Calu3 (cell line): ENCODE results near the gene FNDC4. TPM values are rescaled to one million over a fixed set of nuclear protein-coding genes. Genes with fewer than 3 reads are reported as not detected.

Source experiments
- BruUV-seq: library from RNA; stranded (reverse); fragments of 400-500 nt; replicated peaks from 2 replicates; lab custom pipeline; 2021; lab: Mats Ljungman, UMichigan
- CTCF ChIA-PET: fragments of 300-600 bp; sonication (Branson Sonifier 250); formaldehyde crosslinking; loops from one replicate; lab custom pipeline; 2022; ENCODE audit warnings: antibody characterized with exemption; lab: Charles Lee
- DNase-seq: peaks from one replicate; pipeline ENCODE4 v3.0.0; 2022
- H3K27ac Mint-ChIP-seq: one replicate; pipeline ENCODE4 v1.8.0; 2022; ENCODE audit warnings: mixed read lengths; ENCODE audit not compliant: unreplicated experiment
- H3K27me3 Mint-ChIP-seq: one replicate; pipeline ENCODE4 v1.8.0; 2022; ENCODE audit warnings: mixed read lengths; ENCODE audit not compliant: unreplicated experiment
- H3K36me3 Mint-ChIP-seq: one replicate; pipeline ENCODE4 v1.8.0; 2022; ENCODE audit warnings: mild to moderate bottlenecking, moderate library complexity, mixed read lengths; ENCODE audit not compliant: insufficient read depth, unreplicated experiment
- H3K4me1 Mint-ChIP-seq: one replicate; pipeline ENCODE4 v1.8.0; 2022; ENCODE audit warnings: mild to moderate bottlenecking, low read depth, mixed read lengths; ENCODE audit not compliant: unreplicated experiment
- H3K4me3 Mint-ChIP-seq: one replicate; pipeline ENCODE4 v1.8.0; 2022; ENCODE audit warnings: mild to moderate bottlenecking, low read depth, moderate library complexity, mixed read lengths; ENCODE audit not compliant: unreplicated experiment
- H3K9me3 Mint-ChIP-seq: one replicate; pipeline ENCODE4 v1.8.0; 2022; ENCODE audit warnings: low read depth, mixed read lengths; ENCODE audit not compliant: unreplicated experiment
- CTCF ChIP-seq: fragments of 200-600 bp; IDR thresholded peaks from one replicate; pipeline ENCODE4 v1.8.0; 2022; ENCODE audit warnings: antibody characterized with exemption; ENCODE audit not compliant: unreplicated experiment
- intact Hi-C: fragments of 100-400 bp; cut with micrococcal nuclease; formaldehyde crosslinking; loops from one replicate; pipeline ENCODE4 v1.10.0; 2022; ENCODE audit not compliant: unreplicated experiment
- total RNA-seq: library from RNA; stranded (reverse); gene quantifications from 2 replicates; pipeline ENCODE4 v1.2.3, GENCODE V29; 2022

The FNDC4 gene
- total RNA-seq, 1 experiment from 2014 or later, result 7.2 TPM

- no peak overlapping the region for H3K27ac Mint-ChIP-seq
- BruUV-seq, result no TSS peak
- no peaks in the 10 kb centered on the region for H3K4me1 Mint-ChIP-seq
- no peaks in the 10 kb centered on the region for H3K27me3 Mint-ChIP-seq
- no peak overlapping the region for H3K4me3 Mint-ChIP-seq
- H3K36me3 Mint-ChIP-seq, result peaks cover 4% of the 10 kb centered on the region
- CTCF ChIA-PET, result no interaction called here
- no peak for DNase-seq
- no peak for TF ChIP-seq CTCF
- H3K9me3 Mint-ChIP-seq, result no peaks in the 10 kb centered on the region
- intact Hi-C loops, result no loop called here
Observed at GRCh38 chr2:27464443-27464842, 30.6 kb downstream of the FNDC4 start.

DNA sequence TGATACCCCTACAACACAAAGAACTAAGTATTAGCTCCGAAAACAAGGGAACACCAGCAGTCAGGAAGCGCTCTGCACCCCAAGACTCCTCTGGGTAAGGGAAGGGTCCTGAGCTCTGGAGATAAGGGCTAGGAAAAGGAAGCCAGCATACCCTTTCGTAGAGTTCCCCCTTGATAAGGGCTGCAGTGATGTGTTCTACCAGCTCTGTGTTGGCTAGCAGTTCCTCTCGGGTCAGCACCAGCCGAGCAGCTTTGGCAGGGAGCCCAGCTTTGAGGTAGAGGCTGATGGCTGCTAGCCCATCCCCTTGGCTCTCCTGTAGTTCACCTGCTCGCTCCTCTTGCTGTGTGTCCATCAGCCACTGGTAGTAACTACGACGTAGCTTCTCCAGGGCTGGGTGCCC is 33.9 kb downstream of the FNDC4 start:
- no TSS peak for BruUV-seq
- H3K27ac Mint-ChIP-seq, result no peak overlapping the region
- no peaks in the 10 kb centered on the region for H3K27me3 Mint-ChIP-seq
- no peaks in the 10 kb centered on the region for H3K9me3 Mint-ChIP-seq
- DNase-seq, result no peak
- CTCF ChIA-PET, result no interaction called here
- intact Hi-C loops, result no loop called here
- no peaks in the 10 kb centered on the region for H3K4me1 Mint-ChIP-seq
- H3K36me3 Mint-ChIP-seq, result peaks cover 8% of the 10 kb centered on the region
- no peak overlapping the region for H3K4me3 Mint-ChIP-seq
- no peak for TF ChIP-seq CTCF

DNA sequence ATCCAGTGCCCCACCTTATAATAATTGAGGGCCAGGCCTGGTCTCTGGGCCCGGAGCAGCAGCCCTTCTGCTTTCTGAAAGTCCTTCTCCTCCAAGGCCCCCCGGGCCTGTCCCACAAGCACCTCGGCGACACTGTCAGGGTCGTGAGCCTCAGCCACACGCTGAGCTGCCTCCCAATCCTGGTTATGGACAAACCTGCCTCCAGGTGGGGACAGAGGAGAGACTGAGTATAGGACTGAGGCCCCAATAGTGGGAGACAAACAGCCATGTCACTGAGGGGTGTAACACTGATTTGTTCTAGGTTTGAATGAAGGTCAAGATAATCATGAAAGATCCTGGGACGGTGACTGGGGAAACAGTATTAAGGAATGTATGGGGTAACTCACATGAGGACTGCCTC is 41.0 kb downstream of the FNDC4 start:
- Mint-ChIP-seq H3K4me3 (no peak overlapping the region), H3K9me3 (no peaks in the 10 kb centered on the region), H3K4me1 (no peaks in the 10 kb centered on the region), H3K36me3 (peaks cover 9% of the 10 kb centered on the region), H3K27me3 (no peaks in the 10 kb centered on the region), H3K27ac (no peak overlapping the region)
- DNase-seq, result no peak
- no peak for TF ChIP-seq CTCF
- CTCF ChIA-PET, result no interaction called here
- intact Hi-C loops, result no loop called here
- BruUV-seq, result no TSS peak

DNA sequence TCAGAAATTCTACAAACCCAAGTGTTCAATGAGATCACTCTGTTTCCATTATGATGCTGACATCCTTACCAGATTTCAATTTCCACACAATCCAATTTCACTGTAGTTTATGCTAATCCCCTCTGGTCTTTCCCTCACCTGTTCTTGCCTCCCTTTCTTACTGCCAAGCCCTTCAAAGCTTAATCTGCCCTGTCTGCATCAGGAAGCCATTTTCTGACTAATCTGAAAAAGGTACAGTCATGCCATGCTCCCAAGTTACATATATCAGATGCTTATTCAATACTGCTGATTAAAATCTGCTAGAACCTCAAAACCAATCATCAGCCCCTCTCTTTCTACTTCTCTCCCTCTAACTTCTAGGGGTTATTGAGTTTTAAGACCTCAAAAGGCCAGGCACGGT is 43.9 kb downstream of the FNDC4 start:
- no peak overlapping the region for H3K27ac Mint-ChIP-seq
- H3K27me3 Mint-ChIP-seq, result no peaks in the 10 kb centered on the region
- H3K9me3 Mint-ChIP-seq, result no peaks in the 10 kb centered on the region
- no TSS peak for BruUV-seq
- no peak overlapping the region for H3K4me3 Mint-ChIP-seq
- TF ChIP-seq CTCF, result no peak
- no peak for DNase-seq
- peaks cover 31% of the 10 kb centered on the region for H3K36me3 Mint-ChIP-seq
- peaks cover 1% of the 10 kb centered on the region for H3K4me1 Mint-ChIP-seq
- intact Hi-C loops, result no loop called here
- CTCF ChIA-PET, result no interaction called here

DNA sequence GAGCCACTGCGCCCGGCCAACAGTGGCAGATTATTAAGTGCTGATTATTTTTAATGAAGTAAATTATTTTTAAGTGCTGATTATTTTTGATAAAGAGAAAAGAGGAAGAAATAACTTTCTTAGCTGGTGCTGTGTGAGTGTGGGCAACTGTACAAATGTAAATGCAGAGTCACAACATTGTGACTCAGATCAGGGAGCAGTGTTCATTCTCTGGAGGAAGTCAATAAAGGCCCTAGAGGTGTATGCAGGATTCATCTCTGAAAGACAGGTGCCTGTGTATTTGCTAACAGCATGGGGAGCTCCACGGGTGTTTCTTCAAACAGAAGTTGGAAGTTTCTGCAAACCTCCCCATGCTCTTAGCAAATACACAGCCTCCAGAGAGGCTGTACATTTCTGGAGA is 46.6 kb downstream of the FNDC4 start:
- Mint-ChIP-seq H3K27ac (no peak overlapping the region), H3K27me3 (no peaks in the 10 kb centered on the region), H3K9me3 (no peaks in the 10 kb centered on the region), H3K4me3 (no peak overlapping the region), H3K36me3 (peaks cover 45% of the 10 kb centered on the region), H3K4me1 (peaks cover 18% of the 10 kb centered on the region)
- BruUV-seq, result no TSS peak
- intact Hi-C loops, result loop anchor here (10.0 kb wide), 1 partner anchor 136 kb away; the partner anchor contains the start of gene ZNF512
- CTCF ChIA-PET, result no interaction called here
- no peak for DNase-seq
- no peak for TF ChIP-seq CTCF
